Endothelial cell of umbilical vein (primary cell): Measurements from ENCODE around the gene GAK.

Source experiments
- CTCF ChIP-seq, 2 donors: IDR thresholded peaks; 1 replicate in 1 of 2; 2 replicates in 1 of 2; pipeline ENCODE4 v1.5.1; 2011; ENCODE audit warnings: low read length in 2 of 2, mild to moderate bottlenecking in 2 of 2, moderate library complexity in 2 of 2, control low read depth in 1 of 2, inconsistent platforms in 1 of 2, low read depth in 1 of 2; ENCODE audit not compliant: insufficient read depth in 1 of 2; ENCODE audit errors: extremely low read depth in 1 of 2
- EZH2 ChIP-seq: IDR thresholded peaks from 2 replicates; pipeline ENCODE4 v1.6.1; 2012; ENCODE audit warnings: borderline replicate concordance, low read depth, mild to moderate bottlenecking, moderate library complexity, low read length, inconsistent platforms; ENCODE audit not compliant: severe bottlenecking
- MAX ChIP-seq: IDR thresholded peaks from 2 replicates; pipeline ENCODE4 v1.6.1; 2011; ENCODE audit not compliant: insufficient read depth, insufficient read length
- POLR2A ChIP-seq: IDR thresholded peaks from 2 replicates; pipeline ENCODE4 v1.6.1; 2012; ENCODE audit warnings: low read depth, mild to moderate bottlenecking, control low read depth, low read length

GRCh38 chr4:865572-865971 lies 66.5 kb downstream of the GAK start:
- TF ChIP-seq EZH2 (no peak), CTCF (IDR thresholded peaks at IDR 0.05; ENCODE audit: extremely low read depth in 1 of 2, insufficient read depth in 1 of 2, low read depth in 1 of 2, low read length in 2 of 2) (no peak), POLR2A (no peak), MAX (no peak)
